GM23248 (cell line): Measurements from ENCODE around the gene ZMIZ1.

Source experiments
- EZH2 ChIP-seq: fragments of 200-600 bp; sonication (generic); IDR thresholded peaks from 2 replicates; pipeline ENCODE4 v1.6.1; 2018; ENCODE audit warnings: antibody characterized with exemption, mild to moderate bottlenecking; ENCODE audit not compliant: insufficient read depth, poor library complexity, severe bottlenecking
- EZH2phosphoT487 ChIP-seq: fragments of 200-600 bp; sonication (generic); IDR thresholded peaks from 2 replicates; pipeline ENCODE4 v1.6.1; 2018; ENCODE audit warnings: antibody characterized with exemption, moderate library complexity, mild to moderate bottlenecking, low read depth; ENCODE audit not compliant: insufficient read depth

DNA sequence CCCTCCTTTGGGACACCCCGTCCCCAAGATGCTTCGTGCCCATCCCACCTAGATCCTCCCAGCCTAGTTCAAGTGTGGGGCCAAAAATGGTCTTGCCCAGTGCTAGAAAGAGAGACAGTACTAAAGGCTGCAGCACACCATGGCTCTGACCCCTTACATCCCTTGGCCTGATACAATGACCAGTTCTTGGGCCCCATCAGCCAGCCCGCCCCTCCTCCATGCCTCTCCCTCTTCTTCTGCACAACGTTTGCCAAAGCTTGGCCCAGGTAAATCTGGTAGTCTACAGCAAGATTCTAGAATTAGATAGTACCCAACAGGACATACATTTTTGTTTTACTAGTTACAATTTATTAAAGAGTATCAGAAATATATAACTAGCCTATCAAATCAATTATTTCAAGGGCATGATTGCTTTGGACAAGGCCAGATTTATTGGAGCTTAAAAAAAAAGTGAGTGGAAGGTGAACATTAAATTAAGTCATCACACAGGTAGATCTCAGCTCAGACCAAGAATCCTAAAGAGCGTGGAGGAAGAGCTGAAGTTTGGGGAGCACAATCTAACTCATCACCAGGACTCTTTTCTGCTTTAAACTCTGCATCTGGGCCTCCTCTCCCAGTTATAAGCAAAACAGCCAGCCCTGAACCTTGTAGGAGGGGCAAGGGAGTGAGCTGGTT is 69.8 kb downstream of the ZMIZ1 start:
- no peak for TF ChIP-seq EZH2phosphoT487
- TF ChIP-seq EZH2 = no peak
